NCI-H1092 treated with DMSO at 0.1 percent for 48 hours (cell line): ENCODE results near the gene VWC2L.

Source experiments
- DNase-seq: peaks from one replicate; lab custom pipeline; 2025; lab: John Stamatoyannopoulos, UW

The VWC2L gene

GRCh38 chr2:214410918-214411554, at the start of gene VWC2L:
Gene VWC2L (plus strand): TSS chr2:214411054. CDS start chr2:214414194, 3,140 bp downstream.
- DNase-seq, result peak; percentile 32

GRCh38 chr2:214361116-214361515, 49.7 kb upstream of the VWC2L start:
- DNase-seq, result no peak

GRCh38 chr2:214365549-214365948, 45.3 kb upstream of the VWC2L start:
- DNase-seq, result no peak

GRCh38 chr2:214367171-214367570, 43.7 kb upstream of the VWC2L start:
- no peak for DNase-seq

GRCh38 chr2:214376618-214377285, 34.1 kb upstream of the VWC2L start:
- no peak for DNase-seq

- DNase-seq, result no peak
Measured at GRCh38 chr2:214377286-214377624, 33.6 kb upstream of the VWC2L start.

GRCh38 chr2:214378455-214379103, 32.3 kb upstream of the VWC2L start:
- no peak for DNase-seq

- no peak for DNase-seq
Measured at GRCh38 chr2:214379227-214379626, 31.6 kb upstream of the VWC2L start.

GRCh38 chr2:214380681-214381080, 30.2 kb upstream of the VWC2L start:
- DNase-seq, result no peak

- no peak for DNase-seq
Measured at GRCh38 chr2:214382229-214382628, 28.6 kb upstream of the VWC2L start.

- no peak for DNase-seq
Measured at GRCh38 chr2:214386720-214387119, 24.1 kb upstream of the VWC2L start.

- DNase-seq, result no peak
Measured at GRCh38 chr2:214389334-214389733, 21.5 kb upstream of the VWC2L start.

GRCh38 chr2:214393796-214394195, 17.1 kb upstream of the VWC2L start:
- no peak for DNase-seq

GRCh38 chr2:214395040-214395439, 15.8 kb upstream of the VWC2L start:
- no peak for DNase-seq

GRCh38 chr2:214401580-214401979, 9.3 kb upstream of the VWC2L start:
- DNase-seq, result no peak

- peak; percentile 6 for DNase-seq
Measured at GRCh38 chr2:214410128-214410775, 602 bp upstream of the VWC2L start.

- no peak for DNase-seq
Measured at GRCh38 chr2:214412679-214413078, 1.8 kb downstream of the VWC2L start.

- no peak for DNase-seq
Measured at GRCh38 chr2:214436470-214436869, 25.6 kb downstream of the VWC2L start.

GRCh38 chr2:214450118-214450894, 39.5 kb downstream of the VWC2L start:
- no peak for DNase-seq

- no peak for DNase-seq
Measured at GRCh38 chr2:214451516-214452275, 40.8 kb downstream of the VWC2L start.

GRCh38 chr2:214465363-214466146, 54.7 kb downstream of the VWC2L start:
- no peak for DNase-seq
